HG03565 (cell line): ENCODE measurements around the gene TNFSF11.

Experiments
- ATAC-seq: cut with Tn5 transposase; IDR thresholded peaks from one replicate; pipeline ENCODE4 v1.9.1; 2021; ENCODE audit warnings: mild to moderate bottlenecking, moderate library complexity; ENCODE audit not compliant: unreplicated experiment

The TNFSF11 gene

DNA sequence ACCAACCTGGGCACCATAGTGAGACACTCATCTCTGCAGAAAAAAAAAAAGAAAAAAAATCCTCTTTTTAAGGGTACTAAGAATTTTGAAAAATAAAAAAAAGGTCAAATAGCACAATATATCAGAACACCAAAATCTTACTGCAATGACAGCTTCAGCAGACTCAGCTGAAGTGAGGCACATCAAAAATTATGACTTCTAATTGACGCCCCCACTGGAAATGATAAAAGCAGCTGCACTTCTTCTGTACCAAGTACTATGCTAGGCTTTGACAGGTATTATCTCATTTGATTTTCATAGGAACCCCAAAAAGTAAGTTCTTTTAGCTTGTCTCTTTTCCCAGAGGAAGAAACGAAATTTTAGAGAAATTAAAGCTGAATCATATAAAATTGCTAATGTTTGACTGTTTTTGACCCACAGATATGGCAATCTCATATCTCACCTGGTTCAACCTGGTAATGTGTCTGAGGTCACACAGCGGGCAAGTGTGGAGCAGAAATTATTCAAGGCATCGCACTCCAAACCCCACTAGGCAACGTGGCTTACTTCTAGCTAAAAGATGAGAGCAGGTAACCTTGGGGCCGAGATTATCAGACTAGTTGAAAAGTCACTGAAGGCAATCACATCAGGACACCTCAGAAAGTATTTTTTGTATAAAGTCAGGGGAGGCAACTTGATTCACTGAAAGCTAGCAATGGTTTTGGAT is 78.1 kb downstream of the TNFSF11 start:
- ATAC-seq, result no peak

DNA sequence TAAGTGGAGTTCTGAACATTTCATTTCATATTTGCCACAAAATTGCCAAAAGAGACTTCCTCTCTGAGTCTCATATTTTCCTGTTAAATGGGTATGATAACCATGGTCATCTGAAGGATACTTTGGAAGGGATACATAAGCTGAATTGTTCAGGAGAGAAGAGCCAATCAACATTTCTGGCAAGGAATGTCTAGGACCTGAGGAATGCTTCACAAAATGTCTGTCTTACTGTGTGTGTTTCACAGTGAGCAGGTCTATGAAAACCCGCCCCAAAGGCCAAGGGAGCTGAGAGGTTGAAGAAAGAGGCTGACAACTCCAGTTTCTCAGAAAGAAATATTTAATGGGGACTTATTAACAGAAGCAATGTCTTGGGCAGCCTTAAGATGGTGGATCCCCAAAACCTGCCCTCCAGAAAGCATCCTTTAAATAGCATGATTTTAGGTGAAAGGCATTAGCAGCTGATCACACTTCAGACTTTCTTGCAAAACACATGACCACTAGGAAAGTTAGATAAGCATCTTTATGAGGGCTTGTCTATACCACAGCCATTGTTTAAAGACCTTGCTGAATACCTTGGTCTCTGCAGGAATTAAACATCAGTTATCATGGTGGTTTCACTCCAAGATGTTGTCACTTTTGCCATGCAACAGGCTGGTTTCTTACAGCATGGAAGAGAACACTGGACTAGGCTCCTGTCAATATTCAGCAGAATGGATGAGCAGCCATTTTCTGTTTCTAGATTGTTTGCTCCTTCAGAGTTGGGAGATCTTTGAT is 78.9 kb downstream of the TNFSF11 start:
- no peak for ATAC-seq

DNA sequence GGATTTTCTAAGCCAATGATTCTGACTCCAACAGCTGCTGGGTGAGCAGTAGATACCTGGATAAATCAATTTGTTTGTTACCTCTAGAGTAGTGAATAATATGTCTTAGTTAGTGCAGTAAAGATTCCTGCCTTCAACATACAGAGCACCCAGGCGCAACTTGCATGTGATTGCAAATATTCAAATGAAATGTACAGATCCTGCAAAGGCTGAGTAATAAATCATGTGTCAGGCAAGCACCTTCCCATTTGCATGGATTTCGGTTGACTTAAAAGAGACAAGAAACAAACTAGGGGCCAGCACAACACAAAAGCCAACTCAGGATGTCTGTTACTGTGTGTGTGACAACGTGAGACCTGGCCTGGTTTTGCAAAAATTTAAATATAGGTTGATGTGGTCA is 79.7 kb downstream of the TNFSF11 start:
- ATAC-seq, result no peak

DNA sequence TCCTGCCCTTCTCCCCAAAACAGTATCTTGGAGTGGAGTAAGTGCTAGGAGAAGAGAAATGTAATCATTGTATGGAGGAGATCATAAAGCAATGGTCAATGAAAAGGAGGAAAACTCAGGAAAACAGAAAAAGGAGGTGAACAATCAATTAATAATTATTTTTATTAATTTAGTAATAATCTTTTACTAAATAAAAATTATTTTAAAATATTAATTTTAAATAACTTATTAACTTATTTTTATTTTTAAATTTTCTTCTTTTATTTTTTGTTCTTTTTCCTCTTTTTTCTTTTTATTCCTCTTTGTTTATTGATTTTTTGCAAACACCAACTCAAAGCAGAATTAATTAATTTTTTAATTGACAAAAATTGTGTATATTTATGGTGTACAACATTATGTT is 80.3 kb downstream of the TNFSF11 start:
- no peak for ATAC-seq

DNA sequence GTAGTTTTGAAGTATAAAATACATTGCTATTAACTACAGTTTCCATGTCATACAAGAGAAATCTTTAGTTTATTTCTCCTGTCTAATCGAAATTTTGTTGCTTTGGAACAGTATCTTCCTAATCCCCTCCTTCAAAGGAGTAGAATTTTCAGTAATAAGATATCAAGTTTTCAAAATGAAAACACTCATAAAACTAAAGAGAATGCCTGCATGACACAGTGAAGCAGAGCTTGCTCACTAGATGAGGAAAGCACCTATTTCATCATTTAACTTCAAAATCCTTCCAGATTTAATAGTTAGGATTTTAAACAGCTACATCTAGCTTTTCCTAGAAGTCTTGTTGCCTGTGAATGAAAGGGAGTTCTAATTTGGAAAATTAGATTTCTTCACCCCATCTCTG is 80.8 kb downstream of the TNFSF11 start:
- ATAC-seq, result no peak

DNA sequence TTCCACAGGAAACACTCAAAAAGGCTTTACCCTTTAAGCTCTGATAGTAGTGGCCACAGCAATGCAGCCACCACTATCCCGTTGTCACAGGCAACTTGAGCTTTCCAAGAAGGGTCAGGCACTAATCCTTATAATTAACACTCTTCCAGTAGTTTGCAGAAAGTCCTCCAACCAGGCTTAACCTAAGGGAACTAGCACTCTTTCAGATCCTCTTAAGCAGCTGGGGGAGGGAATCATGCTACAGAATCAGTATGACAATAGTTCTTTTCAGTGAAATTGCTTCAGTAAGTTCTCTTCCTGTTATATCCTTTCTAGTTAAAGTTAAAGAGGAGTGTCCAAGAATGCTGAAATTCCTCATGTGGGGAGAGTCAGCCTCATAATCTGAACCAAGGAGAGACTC is 82.2 kb downstream of the TNFSF11 start:
- ATAC-seq, result no peak

DNA sequence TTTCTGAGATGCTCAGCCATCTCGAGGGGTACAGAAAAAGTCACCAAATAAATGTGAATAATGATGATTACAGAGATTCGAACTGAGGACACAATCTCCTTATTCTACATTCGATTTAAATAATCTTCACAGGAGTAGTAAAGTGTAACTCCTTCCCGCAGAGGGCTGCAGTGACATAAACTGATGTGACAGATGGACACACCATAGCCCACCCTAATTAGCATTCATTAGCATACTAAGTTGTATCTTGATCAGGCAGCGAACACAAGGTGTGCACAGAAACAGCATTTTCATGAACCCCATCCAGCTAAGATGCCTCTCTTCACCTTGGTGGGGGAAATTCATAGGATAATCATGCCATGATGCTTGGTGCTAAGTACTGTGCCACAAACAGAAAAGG is 83.0 kb downstream of the TNFSF11 start:
- no peak for ATAC-seq
